ENCODE results near the gene LPP.

Gene LPP

DNA sequence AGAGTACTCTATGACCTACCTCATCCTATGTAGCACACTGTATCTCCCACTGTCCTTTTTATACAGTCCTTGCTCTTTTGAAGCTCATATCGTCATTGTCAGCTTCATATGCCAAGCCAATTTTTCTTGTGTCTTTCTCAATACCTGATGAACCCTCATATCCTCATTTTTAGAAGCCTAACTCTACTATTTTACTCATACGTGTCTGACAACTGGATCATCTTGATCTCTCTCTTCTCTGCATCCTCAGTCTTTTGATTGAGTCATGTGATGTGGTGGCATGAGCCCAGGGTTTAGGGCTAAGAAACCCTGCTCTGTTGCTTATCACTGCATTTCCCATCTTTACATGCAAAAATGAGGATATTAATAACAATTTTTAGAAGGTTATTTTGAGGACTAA lies 352.0 kb downstream of the LPP start:
- Histone ChIP-seq H3K4me3 (ENCODE audit: low read depth, low read length) (no peak overlapping the region), H3K9ac (ENCODE audit: low read length) (no peak overlapping the region), H3K9me3 (ENCODE audit: control insufficient read depth, insufficient read depth, low read depth, low read length) (peaks cover 3% of the 10 kb centered on the region; the same call in 1 of the 2 replicates), H3K27me3 (ENCODE audit: control insufficient read depth, insufficient read depth, low read length) (no peaks in the 10 kb centered on the region), H3K4me1 (ENCODE audit: control insufficient read depth, insufficient read depth, low read length) (peaks cover 3% of the 10 kb centered on the region; the same call in 1 of the 2 replicates), H3K27ac (ENCODE audit: low read depth, low read length) (no peak overlapping the region), H3K36me3 (ENCODE audit: control insufficient read depth, insufficient read depth, low read length) (no peaks in the 10 kb centered on the region)

DNA sequence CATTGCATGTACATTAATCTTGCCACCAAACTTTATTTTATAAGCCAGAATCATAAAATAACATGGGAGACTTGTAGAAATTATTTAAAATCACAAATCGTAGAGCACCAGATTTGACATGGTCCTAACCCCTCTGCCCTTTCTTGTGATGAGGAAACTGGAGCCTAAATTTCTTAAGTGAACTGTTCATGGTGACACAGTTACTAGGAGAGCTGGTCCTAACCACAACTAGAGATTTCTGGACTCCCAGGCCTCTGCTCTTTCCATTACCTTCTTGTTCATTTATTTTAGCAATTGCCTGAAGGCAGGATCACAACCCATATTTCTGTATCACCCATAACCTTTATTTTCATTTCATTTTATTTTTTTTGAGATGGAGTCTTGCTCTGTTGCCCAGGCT lies 352.5 kb downstream of the LPP start:
- H3K4me3 ChIP-seq (ENCODE audit: low read depth, low read length): no peak overlapping the region
- H3K36me3 ChIP-seq (ENCODE audit: control insufficient read depth, insufficient read depth, low read length): no peaks in the 10 kb centered on the region
- H3K27ac ChIP-seq (ENCODE audit: low read depth, low read length): no peak overlapping the region
- peaks cover 3% of the 10 kb centered on the region; the same call in 1 of the 2 replicates for H3K9me3 ChIP-seq (ENCODE audit: control insufficient read depth, insufficient read depth, low read depth, low read length)
- no peaks in the 10 kb centered on the region for H3K27me3 ChIP-seq (ENCODE audit: control insufficient read depth, insufficient read depth, low read length)
- no peak overlapping the region for H3K9ac ChIP-seq (ENCODE audit: low read length)
- peaks cover 3% of the 10 kb centered on the region; the same call in 1 of the 2 replicates for H3K4me1 ChIP-seq (ENCODE audit: control insufficient read depth, insufficient read depth, low read length)

DNA sequence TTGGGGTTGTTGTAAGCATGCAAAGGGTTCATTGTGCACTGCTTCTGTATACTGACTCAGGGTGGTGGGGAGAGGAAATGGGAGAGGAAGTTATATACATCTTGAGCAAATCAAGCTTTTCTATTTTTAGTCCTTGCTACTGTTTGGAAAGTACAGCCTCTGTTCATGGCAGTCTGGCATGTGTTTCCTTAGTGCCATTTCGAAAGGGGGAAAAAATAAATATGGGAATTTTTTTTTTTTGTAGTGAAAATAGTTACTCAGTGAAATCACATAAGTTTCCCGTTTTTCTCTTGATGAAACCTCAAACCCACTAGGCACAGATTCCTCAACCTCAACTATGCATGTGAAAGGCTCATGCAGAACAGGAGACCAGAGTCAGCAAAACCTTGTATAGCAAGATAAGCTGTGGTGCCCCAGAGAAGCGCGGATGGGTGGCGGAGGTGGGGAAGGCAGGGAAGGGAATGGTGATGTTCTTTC lies 353.3 kb downstream of the LPP start:
- no peaks in the 10 kb centered on the region for H3K36me3 ChIP-seq (ENCODE audit: control insufficient read depth, insufficient read depth, low read length)
- H3K27me3 ChIP-seq (ENCODE audit: control insufficient read depth, insufficient read depth, low read length): no peaks in the 10 kb centered on the region
- no peak overlapping the region for H3K9ac ChIP-seq (ENCODE audit: low read length)
- H3K4me3 ChIP-seq (ENCODE audit: low read depth, low read length): no peak overlapping the region
- H3K9me3 ChIP-seq (ENCODE audit: control insufficient read depth, insufficient read depth, low read depth, low read length): peaks cover 3% of the 10 kb centered on the region; the same call in 1 of the 2 replicates
- H3K27ac ChIP-seq (ENCODE audit: low read depth, low read length): no peak overlapping the region
- peaks cover 3% of the 10 kb centered on the region; the same call in 1 of the 2 replicates for H3K4me1 ChIP-seq (ENCODE audit: control insufficient read depth, insufficient read depth, low read length)

- peaks cover under 1% of the 10 kb centered on the region; the same call in 1 of the 2 replicates for H3K9me3 ChIP-seq (ENCODE audit: control insufficient read depth, insufficient read depth, low read depth, low read length)
- no peaks in the 10 kb centered on the region for H3K36me3 ChIP-seq (ENCODE audit: control insufficient read depth, insufficient read depth, low read length)
- H3K27ac ChIP-seq (ENCODE audit: low read depth, low read length): no peak overlapping the region
- H3K4me3 ChIP-seq (ENCODE audit: low read depth, low read length): no peak overlapping the region
- peaks cover 3% of the 10 kb centered on the region; the same call in 1 of the 2 replicates for H3K4me1 ChIP-seq (ENCODE audit: control insufficient read depth, insufficient read depth, low read length)
- H3K9ac ChIP-seq (ENCODE audit: low read length): no peak overlapping the region
- no peaks in the 10 kb centered on the region for H3K27me3 ChIP-seq (ENCODE audit: control insufficient read depth, insufficient read depth, low read length)
Observed at GRCh38 chr3:188508454-188508853, 354.5 kb downstream of the LPP start.

DNA sequence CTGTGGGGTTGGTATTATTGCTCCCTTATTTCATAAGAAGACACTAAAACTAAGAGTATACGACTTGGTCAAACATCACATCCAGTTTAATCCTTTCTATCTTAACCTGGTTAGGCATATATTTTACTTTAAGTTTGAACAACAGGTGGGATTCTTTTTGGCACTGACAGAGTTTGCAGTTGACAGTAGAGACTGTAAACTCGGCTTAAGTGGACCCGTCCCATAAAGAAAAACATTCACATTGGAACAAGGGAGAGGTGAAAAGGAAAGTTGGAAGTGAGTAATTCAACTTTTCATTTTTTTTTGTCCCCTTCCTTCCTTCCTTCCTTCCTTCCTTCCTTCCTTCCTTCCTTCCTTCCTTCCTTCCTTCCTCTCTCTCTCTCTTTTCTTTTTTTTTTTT lies 355.4 kb downstream of the LPP start:
- Histone ChIP-seq H3K27ac (ENCODE audit: low read depth, low read length) (no peak overlapping the region), H3K9me3 (ENCODE audit: control insufficient read depth, insufficient read depth, low read depth, low read length) (no peaks in the 10 kb centered on the region), H3K27me3 (ENCODE audit: control insufficient read depth, insufficient read depth, low read length) (no peaks in the 10 kb centered on the region), H3K9ac (ENCODE audit: low read length) (no peak overlapping the region), H3K4me3 (ENCODE audit: low read depth, low read length) (no peak overlapping the region), H3K36me3 (ENCODE audit: control insufficient read depth, insufficient read depth, low read length) (no peaks in the 10 kb centered on the region), H3K4me1 (ENCODE audit: control insufficient read depth, insufficient read depth, low read length) (peaks cover 3% of the 10 kb centered on the region; the same call in 1 of the 2 replicates)

- no peaks in the 10 kb centered on the region for H3K9me3 ChIP-seq (ENCODE audit: control insufficient read depth, insufficient read depth, low read depth, low read length)
- H3K36me3 ChIP-seq (ENCODE audit: control insufficient read depth, insufficient read depth, low read length): no peaks in the 10 kb centered on the region
- H3K4me1 ChIP-seq (ENCODE audit: control insufficient read depth, insufficient read depth, low read length): peaks cover 3% of the 10 kb centered on the region; the same call in 1 of the 2 replicates
- H3K27me3 ChIP-seq (ENCODE audit: control insufficient read depth, insufficient read depth, low read length): no peaks in the 10 kb centered on the region
- no peak overlapping the region for H3K9ac ChIP-seq (ENCODE audit: low read length)
- H3K27ac ChIP-seq (ENCODE audit: low read depth, low read length): no peak overlapping the region
- no peak overlapping the region for H3K4me3 ChIP-seq (ENCODE audit: low read depth, low read length)
Observed at GRCh38 chr3:188510366-188510765, 356.4 kb downstream of the LPP start.

- no peak overlapping the region for H3K4me3 ChIP-seq (ENCODE audit: low read depth, low read length)
- H3K9me3 ChIP-seq (ENCODE audit: control insufficient read depth, insufficient read depth, low read depth, low read length): no peaks in the 10 kb centered on the region
- H3K36me3 ChIP-seq (ENCODE audit: control insufficient read depth, insufficient read depth, low read length): no peaks in the 10 kb centered on the region
- no peaks in the 10 kb centered on the region; the same call in 1 of the 2 replicates for H3K4me1 ChIP-seq (ENCODE audit: control insufficient read depth, insufficient read depth, low read length)
- H3K27ac ChIP-seq (ENCODE audit: low read depth, low read length): no peak overlapping the region
- no peak overlapping the region for H3K9ac ChIP-seq (ENCODE audit: low read length)
- no peaks in the 10 kb centered on the region for H3K27me3 ChIP-seq (ENCODE audit: control insufficient read depth, insufficient read depth, low read length)
Observed at GRCh38 chr3:188513662-188514328, 359.8 kb downstream of the LPP start.

GRCh38 chr3:188516515-188516914 lies 362.6 kb downstream of the LPP start:
- H3K27me3 ChIP-seq (ENCODE audit: control insufficient read depth, insufficient read depth, low read length): no peaks in the 10 kb centered on the region

GRCh38 chr3:188518416-188518815 lies 364.5 kb downstream of the LPP start:
- no peaks in the 10 kb centered on the region; the same call in 1 of the 2 replicates for H3K4me1 ChIP-seq (ENCODE audit: control insufficient read depth, insufficient read depth, low read length)
- H3K9me3 ChIP-seq (ENCODE audit: control insufficient read depth, insufficient read depth, low read depth, low read length): no peaks in the 10 kb centered on the region
- H3K36me3 ChIP-seq (ENCODE audit: control insufficient read depth, insufficient read depth, low read length): no peaks in the 10 kb centered on the region
- H3K27ac ChIP-seq (ENCODE audit: low read depth, low read length): no peak overlapping the region
- H3K27me3 ChIP-seq (ENCODE audit: control insufficient read depth, insufficient read depth, low read length): no peaks in the 10 kb centered on the region
- H3K4me3 ChIP-seq (ENCODE audit: low read depth, low read length): no peak overlapping the region
- no peak overlapping the region for H3K9ac ChIP-seq (ENCODE audit: low read length)

More at GRCh38 chr3:188516515-188516914, 362.6 kb downstream of the LPP start:
- Histone ChIP-seq H3K9me3 (ENCODE audit: control insufficient read depth, insufficient read depth, low read depth, low read length) (no peaks in the 10 kb centered on the region), H3K27ac (ENCODE audit: low read depth, low read length) (no peak overlapping the region), H3K9ac (ENCODE audit: low read length) (no peak overlapping the region), H3K4me3 (ENCODE audit: low read depth, low read length) (no peak overlapping the region), H3K36me3 (ENCODE audit: control insufficient read depth, insufficient read depth, low read length) (no peaks in the 10 kb centered on the region), H3K4me1 (ENCODE audit: control insufficient read depth, insufficient read depth, low read length) (no peaks in the 10 kb centered on the region; the same call in 1 of the 2 replicates)

DNA sequence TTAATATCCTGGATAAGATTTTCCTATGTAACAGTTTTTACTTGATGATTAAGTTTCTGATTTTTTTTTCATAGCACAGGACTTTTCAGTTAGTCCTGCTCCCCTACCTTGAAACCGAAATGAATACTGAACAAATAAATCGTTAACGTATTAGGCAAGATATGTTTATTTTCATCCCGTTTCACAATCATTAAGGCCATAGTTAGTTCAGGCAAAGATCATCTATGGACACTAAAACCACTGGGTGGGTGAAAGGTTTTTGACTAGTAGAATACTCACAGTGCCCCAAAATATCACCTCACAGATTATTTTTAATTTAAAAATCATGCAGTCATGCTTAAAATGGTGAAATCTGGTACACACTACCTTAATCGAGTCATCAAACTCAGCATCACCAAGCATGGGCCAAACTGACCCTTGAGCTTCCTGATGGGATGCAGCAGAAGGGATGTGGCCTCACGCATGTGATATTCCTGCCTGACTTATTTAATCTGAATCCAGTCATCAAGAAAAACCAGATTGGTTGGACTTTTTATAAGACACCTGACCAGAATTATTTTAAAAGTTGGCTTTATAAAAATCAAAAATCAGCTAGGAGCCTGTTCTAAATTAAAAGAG lies 365.0 kb downstream of the LPP start:
- no peaks in the 10 kb centered on the region for H3K36me3 ChIP-seq (ENCODE audit: control insufficient read depth, insufficient read depth, low read length)
- no peak overlapping the region for H3K9ac ChIP-seq (ENCODE audit: low read length)
- H3K9me3 ChIP-seq (ENCODE audit: control insufficient read depth, insufficient read depth, low read depth, low read length): no peaks in the 10 kb centered on the region
- H3K27me3 ChIP-seq (ENCODE audit: control insufficient read depth, insufficient read depth, low read length): no peaks in the 10 kb centered on the region
- H3K27ac ChIP-seq (ENCODE audit: low read depth, low read length): no peak overlapping the region
- no peak overlapping the region for H3K4me3 ChIP-seq (ENCODE audit: low read depth, low read length)
- H3K4me1 ChIP-seq (ENCODE audit: control insufficient read depth, insufficient read depth, low read length): no peaks in the 10 kb centered on the region; the same call in 1 of the 2 replicates

- Histone ChIP-seq H3K9ac (ENCODE audit: low read length) (no peak overlapping the region), H3K9me3 (ENCODE audit: control insufficient read depth, insufficient read depth, low read depth, low read length) (no peaks in the 10 kb centered on the region), H3K27ac (ENCODE audit: low read depth, low read length) (no peak overlapping the region), H3K4me3 (ENCODE audit: low read depth, low read length) (no peak overlapping the region), H3K27me3 (ENCODE audit: control insufficient read depth, insufficient read depth, low read length) (no peaks in the 10 kb centered on the region), H3K4me1 (ENCODE audit: control insufficient read depth, insufficient read depth, low read length) (no peaks in the 10 kb centered on the region; the same call in 1 of the 2 replicates), H3K36me3 (ENCODE audit: control insufficient read depth, insufficient read depth, low read length) (peaks cover 2% of the 10 kb centered on the region; the same call in 1 of the 2 replicates)
Observed at GRCh38 chr3:188520466-188520865, 366.5 kb downstream of the LPP start.
